ENCODE data around the gene ASNSD1. TPM values are rescaled to one million over a fixed set of nuclear protein-coding genes. Genes with fewer than 3 reads are reported as not detected.

ASNSD1 gene
- total RNA-seq, 6 experiments from 2014 or later, result 36.7 to 43.4 (median 38.3) TPM

GRCh38 chr2:189719571-189719970, 58.3 kb downstream of the ASNSD1 start:
- H3K36me3 Mint-ChIP-seq (ENCODE audit: low read depth), result peaks cover 9% of the 10 kb centered on the region; the same call in 1 of the 2 replicates
- H3K9me3 Mint-ChIP-seq, result peaks cover 11% of the 10 kb centered on the region
- TF ChIP-seq CTCF (IDR thresholded peaks at IDR 0.05), result no peak
- DNase-seq, result no peak
- no peak overlapping the region for H3K27ac Mint-ChIP-seq
- no peak overlapping the region for H3K4me3 Mint-ChIP-seq
- H3K27me3 Mint-ChIP-seq (ENCODE audit: insufficient read depth), result no peaks in the 10 kb centered on the region
- H3K4me1 Mint-ChIP-seq (ENCODE audit: low read depth), result peaks cover 11% of the 10 kb centered on the region

Other genes with a start within 250 kb of the ASNSD1 start
- 10 to 100 TPM; 28.9 to 35.7 (median 31.0) TPM for gene WDR75, start 220.0 kb upstream of the ASNSD1 start, total RNA-seq (2021; fragmentation: NEBNext Ultra II Directional; extraction: Animal tissue kit (Norgen Biotek cat#: 25700))
- not detected for gene SLC40A1, start 80.7 kb upstream of the ASNSD1 start, total RNA-seq (2021; fragmentation: NEBNext Ultra II Directional; extraction: Animal tissue kit (Norgen Biotek cat#: 25700))
- gene ANKAR, start 13.2 kb downstream of the ASNSD1 start, total RNA-seq (2021; fragmentation: NEBNext Ultra II Directional; extraction: Animal tissue kit (Norgen Biotek cat#: 25700)), result 1 to 10 TPM; 1.4 to 2.2 (median 1.7) TPM
- 1 to 10 TPM; 5.0 to 7.2 (median 7.0) TPM for gene OSGEPL1, start 101.3 kb downstream of the ASNSD1 start, total RNA-seq (2021; fragmentation: NEBNext Ultra II Directional; extraction: Animal tissue kit (Norgen Biotek cat#: 25700))
- gene ORMDL1, start 122.9 kb downstream of the ASNSD1 start, total RNA-seq (2021; fragmentation: NEBNext Ultra II Directional; extraction: Animal tissue kit (Norgen Biotek cat#: 25700)), result 10 to 100 TPM; 48.6 to 70.2 (median 60.3) TPM
- gene PMS1, start 123.0 kb downstream of the ASNSD1 start, total RNA-seq (2021; fragmentation: NEBNext Ultra II Directional; extraction: Animal tissue kit (Norgen Biotek cat#: 25700)), result 10 to 100 TPM; 18.9 to 22.8 (median 20.5) TPM